MM.1S (cell line): Measurements from ENCODE around the gene PRKCH.

Experiments used
- DNase-seq: peaks from one replicate; pipeline ENCODE4 v3.0.0-alpha.2; 2015
- H2AFZ ChIP-seq: fragments of 300-600 bp; sonication (generic); 2 replicates; pipeline ENCODE4 v1.6.0; 2016; ENCODE audit warnings: antibody characterized with exemption, low read length
- H3F3A ChIP-seq: fragments of 300-600 bp; sonication (generic); 2 replicates; pipeline ENCODE4 v1.6.1; 2016; ENCODE audit warnings: mild to moderate bottlenecking, antibody characterized with exemption, low read length, moderate library complexity, mixed read lengths; ENCODE audit not compliant: insufficient read depth
- H3K27ac ChIP-seq: fragments of 300-600 bp; sonication (generic); 2 replicates; pipeline ENCODE4 v1.5.1; 2016; ENCODE audit warnings: mild to moderate bottlenecking, low read length
- H3K27me3 ChIP-seq: fragments of 300-600 bp; sonication (generic); replicated peaks from 2 replicates; pipeline ENCODE4 v1.6.0; 2016; ENCODE audit warnings: low read length; ENCODE audit not compliant: insufficient read depth
- H3K36me3 ChIP-seq: fragments of 300-600 bp; sonication (generic); replicated peaks from 2 replicates; pipeline ENCODE4 v1.6.1; 2016; ENCODE audit warnings: mild to moderate bottlenecking, low read length, mixed read lengths; ENCODE audit not compliant: insufficient read depth
- H3K4me1 ChIP-seq: fragments of 300-600 bp; sonication (generic); 2 replicates; pipeline ENCODE4 v1.6.1; 2016; ENCODE audit warnings: low read length, mixed read lengths
- H3K4me2 ChIP-seq: fragments of 300-600 bp; sonication (generic); 2 replicates; pipeline ENCODE4 v1.6.0; 2016; ENCODE audit warnings: low read depth, low read length
- H3K4me3 ChIP-seq: fragments of 300-600 bp; sonication (generic); 2 replicates; pipeline ENCODE4 v1.5.1; 2016; ENCODE audit warnings: low read length, mixed read lengths
- H3K79me2 ChIP-seq: fragments of 300-600 bp; sonication (generic); 2 replicates; pipeline ENCODE4 v1.6.1; 2016; ENCODE audit warnings: mixed run types, low read length, mixed read lengths
- H3K9ac ChIP-seq: fragments of 300-600 bp; sonication (generic); 2 replicates; pipeline ENCODE4 v1.6.1; 2016; ENCODE audit warnings: low read length, mixed read lengths
- H3K9me2 ChIP-seq: fragments of 300-600 bp; sonication (generic); replicated peaks from 2 replicates; pipeline ENCODE4 v1.6.1; 2016; ENCODE audit warnings: mild to moderate bottlenecking, low read length, mixed read lengths; ENCODE audit not compliant: insufficient read depth
- H3K9me3 ChIP-seq: fragments of 300-600 bp; sonication (generic); replicated peaks from 2 replicates; pipeline ENCODE4 v1.6.1; 2016; ENCODE audit warnings: mild to moderate bottlenecking, low read length, mixed read lengths; ENCODE audit not compliant: insufficient read depth
- H4K20me1 ChIP-seq: fragments of 300-600 bp; sonication (generic); 2 replicates; pipeline ENCODE4 v1.6.1; 2016; ENCODE audit warnings: mild to moderate bottlenecking, low read length, moderate library complexity, mixed read lengths; ENCODE audit not compliant: insufficient read depth
- CTCF ChIP-seq: fragments of 300-600 bp; sonication (generic); IDR thresholded peaks from 2 replicates; pipeline ENCODE4 v1.5.1; 2016; ENCODE audit warnings: antibody characterized with exemption, low read length, mixed read lengths
- EZH2 ChIP-seq: fragments of 300-600 bp; sonication (generic); optimal IDR thresholded peaks from 2 replicates; pipeline ENCODE3; 2017; ENCODE audit warnings: low read depth, mild to moderate bottlenecking, antibody characterized with exemption, low read length, mixed read lengths
- EZH2phosphoT487 ChIP-seq: fragments of 300-600 bp; sonication (generic); IDR thresholded peaks from 2 replicates; pipeline ENCODE4 v1.6.1; 2018; ENCODE audit warnings: antibody characterized with exemption, low read length

Gene PRKCH

GRCh38 chr14:61555056-61555838, 233.9 kb downstream of the PRKCH start:
- no peaks in the 10 kb centered on the region for H3K79me2 ChIP-seq
- no peak for TF ChIP-seq EZH2
- TF ChIP-seq CTCF, result no peak
- TF ChIP-seq EZH2phosphoT487, result no peak
- no peak overlapping the region for H2AFZ ChIP-seq
- no peak for DNase-seq
- H4K20me1 ChIP-seq, result no peaks in the 10 kb centered on the region
- H3K27me3 ChIP-seq, result no peaks in the 10 kb centered on the region
- H3K9ac ChIP-seq, result no peak overlapping the region
- 0 out of 2 replicates have a peak, but pooled peaks cover 5% of the 10 kb centered on the region for H3K4me1 ChIP-seq
- H3K27ac ChIP-seq, result no peak overlapping the region
- no peak overlapping the region for H3K4me2 ChIP-seq
- no peaks in the 10 kb centered on the region for H3F3A ChIP-seq
- H3K4me3 ChIP-seq, result no peak overlapping the region
- H3K36me3 ChIP-seq, result no peaks in the 10 kb centered on the region
- no peaks in the 10 kb centered on the region for H3K9me2 ChIP-seq
- H3K9me3 ChIP-seq, result no peaks in the 10 kb centered on the region

GRCh38 chr14:61556455-61556854, 235.1 kb downstream of the PRKCH start:
- Histone ChIP-seq H3K4me2 (no peak overlapping the region), H3K36me3 (no peaks in the 10 kb centered on the region), H4K20me1 (no peaks in the 10 kb centered on the region), H3K27me3 (no peaks in the 10 kb centered on the region), H3F3A (no peaks in the 10 kb centered on the region), H3K27ac (no peak overlapping the region), H3K4me3 (no peak overlapping the region), H3K4me1 (0 out of 2 replicates have a peak, but pooled peaks cover 5% of the 10 kb centered on the region), H2AFZ (no peak overlapping the region), H3K9me3 (no peaks in the 10 kb centered on the region), H3K79me2 (no peaks in the 10 kb centered on the region), H3K9ac (no peak overlapping the region), H3K9me2 (no peaks in the 10 kb centered on the region)
- no peak for DNase-seq
- TF ChIP-seq EZH2phosphoT487, result no peak

- Histone ChIP-seq H2AFZ (no peak overlapping the region), H3K79me2 (no peaks in the 10 kb centered on the region), H4K20me1 (no peaks in the 10 kb centered on the region), H3K9me2 (no peaks in the 10 kb centered on the region), H3K27ac (no peak overlapping the region), H3F3A (no peaks in the 10 kb centered on the region), H3K27me3 (no peaks in the 10 kb centered on the region), H3K36me3 (no peaks in the 10 kb centered on the region), H3K4me2 (no peak overlapping the region), H3K4me1 (0 out of 2 replicates have a peak, but pooled peaks cover 5% of the 10 kb centered on the region), H3K9me3 (no peaks in the 10 kb centered on the region), H3K9ac (no peak overlapping the region), H3K4me3 (no peak overlapping the region)
- TF ChIP-seq EZH2phosphoT487 (no peak), CTCF (no peak), EZH2 (no peak)
- DNase-seq, result no peak
Measured at GRCh38 chr14:61557262-61557661, 235.9 kb downstream of the PRKCH start.

GRCh38 chr14:61557854-61558253, 236.5 kb downstream of the PRKCH start:
- no peak overlapping the region for H3K27ac ChIP-seq
- no peak for DNase-seq
- no peaks in the 10 kb centered on the region for H4K20me1 ChIP-seq
- no peaks in the 10 kb centered on the region for H3F3A ChIP-seq
- H2AFZ ChIP-seq, result no peak overlapping the region
- no peak overlapping the region for H3K4me2 ChIP-seq
- no peaks in the 10 kb centered on the region for H3K36me3 ChIP-seq
- no peak overlapping the region for H3K4me3 ChIP-seq
- H3K9ac ChIP-seq, result no peak overlapping the region
- H3K4me1 ChIP-seq, result 0 out of 2 replicates have a peak, but pooled peaks cover 4% of the 10 kb centered on the region
- H3K9me2 ChIP-seq, result no peaks in the 10 kb centered on the region
- no peaks in the 10 kb centered on the region for H3K27me3 ChIP-seq
- no peak for TF ChIP-seq CTCF
- no peak for TF ChIP-seq EZH2phosphoT487
- TF ChIP-seq EZH2, result no peak
- H3K79me2 ChIP-seq, result no peaks in the 10 kb centered on the region
- H3K9me3 ChIP-seq, result no peaks in the 10 kb centered on the region
